GM20431 (cell line): ENCODE measurements around the gene EXPH5.

Experiments
- in situ Hi-C: fragments of 300-500 bp; cut with MseI, MboI; formaldehyde crosslinking; loops from one replicate; pipeline ENCODE4 v1.15.0; 2020; ENCODE audit warnings: low sequenced_read_pairs; ENCODE audit not compliant: unreplicated experiment

Gene EXPH5

DNA sequence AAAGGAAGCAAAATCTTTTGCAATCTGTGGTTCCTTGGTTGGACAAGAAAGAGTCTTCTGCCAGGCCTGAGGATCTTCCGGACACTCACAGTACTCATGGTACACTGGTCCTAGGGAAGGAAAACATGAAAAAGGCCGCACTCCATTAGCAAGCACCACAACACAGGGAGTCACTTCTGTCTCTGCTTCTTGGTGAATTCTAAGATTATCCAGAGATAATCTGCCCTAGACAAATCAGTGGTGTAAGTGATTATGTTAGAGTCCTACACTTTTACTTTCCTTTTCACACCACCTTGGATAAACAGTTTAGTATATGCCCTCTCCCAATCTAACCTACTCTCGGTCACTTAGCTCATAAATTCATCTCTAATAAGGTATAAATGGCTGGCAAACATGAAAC lies 107.2 kb downstream of the EXPH5 start:
- in situ Hi-C loops = no loop called here

- in situ Hi-C loops = no loop called here
Measured at GRCh38 chr11:108483163-108483562, 110.4 kb downstream of the EXPH5 start.

DNA sequence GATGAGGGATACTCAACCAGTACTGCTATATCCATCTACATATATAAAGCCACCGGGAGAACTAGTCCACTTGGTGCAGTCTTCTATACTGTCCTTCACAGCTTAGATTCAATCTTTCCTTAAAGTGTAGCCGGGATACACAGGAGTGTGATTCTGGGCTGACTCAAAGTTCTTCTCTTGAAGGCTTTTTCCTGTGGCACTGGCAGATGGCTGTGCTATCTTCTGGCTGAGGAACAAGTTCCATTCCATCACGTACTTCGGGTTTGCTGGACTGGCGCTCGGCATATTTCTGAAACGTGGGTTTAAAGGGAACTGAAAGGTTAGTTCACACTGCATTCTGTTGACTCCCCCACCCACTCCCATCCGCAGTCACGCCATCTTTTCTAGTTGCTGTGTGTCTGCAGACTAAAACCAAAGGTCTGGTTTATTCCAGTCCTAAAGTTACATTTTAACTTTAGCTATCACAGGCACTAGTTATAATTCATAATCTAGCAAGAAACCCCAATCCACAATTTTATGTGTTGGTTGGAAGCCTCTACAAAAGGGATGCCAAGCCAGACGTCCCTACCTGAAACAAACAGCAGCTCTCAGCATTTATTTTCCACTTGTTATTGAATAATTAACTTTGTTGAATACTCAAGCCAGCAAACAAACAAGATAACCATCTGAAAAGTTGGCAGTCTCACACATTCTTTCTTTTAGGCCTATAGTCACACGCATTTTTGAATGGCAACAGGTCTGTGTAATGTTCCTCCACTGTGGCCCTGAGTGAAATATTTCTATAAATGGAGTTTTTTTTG lies 118.7 kb downstream of the EXPH5 start:
- in situ Hi-C loops = no loop called here

DNA sequence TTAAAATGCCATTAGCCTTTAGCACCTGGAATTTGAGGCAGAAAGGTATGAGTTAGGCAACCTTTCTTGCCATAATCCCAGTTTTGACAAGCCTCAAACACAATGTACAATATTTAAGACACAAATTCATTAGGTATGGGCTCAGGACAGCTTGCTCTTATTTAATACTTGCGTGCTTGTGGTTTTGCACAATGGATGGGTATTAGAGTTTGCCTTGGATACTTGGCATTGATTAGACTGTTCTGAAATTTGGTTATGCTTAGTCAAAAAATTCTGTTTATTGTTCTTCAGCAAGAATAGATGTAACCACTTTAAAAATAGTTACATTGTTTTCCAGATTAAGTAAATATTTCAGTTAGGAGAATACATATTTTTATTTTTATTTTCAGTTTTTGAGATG lies 120.9 kb downstream of the EXPH5 start:
- in situ Hi-C loops = no loop called here

DNA sequence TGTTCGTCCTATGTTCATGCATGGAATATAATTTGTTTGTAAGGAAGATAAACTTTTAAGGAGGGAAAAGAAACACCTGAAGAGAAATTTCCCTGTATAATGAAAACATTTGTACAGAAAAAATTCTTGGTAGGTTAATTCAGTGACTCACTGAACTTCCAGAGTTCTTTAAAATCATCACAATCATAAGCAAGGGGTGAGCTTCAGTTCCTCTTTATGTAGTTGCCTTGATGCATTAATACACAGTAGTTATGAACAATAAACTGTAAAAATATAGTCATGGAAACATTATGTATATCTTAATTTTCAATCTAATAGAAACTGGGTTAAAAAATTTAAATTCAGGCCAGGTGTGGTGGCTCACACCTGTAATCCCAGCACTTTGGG lies 125.1 kb downstream of the EXPH5 start:
- in situ Hi-C loops = no loop called here

- in situ Hi-C loops = no loop called here
Measured at GRCh38 chr11:108467091-108467823, 126.3 kb downstream of the EXPH5 start, which contains the start of gene C11orf65. TSS of gene C11orf65 (minus strand) at chr11:108467529. CDS start at chr11:108461559, 5,970 bp downstream.

DNA sequence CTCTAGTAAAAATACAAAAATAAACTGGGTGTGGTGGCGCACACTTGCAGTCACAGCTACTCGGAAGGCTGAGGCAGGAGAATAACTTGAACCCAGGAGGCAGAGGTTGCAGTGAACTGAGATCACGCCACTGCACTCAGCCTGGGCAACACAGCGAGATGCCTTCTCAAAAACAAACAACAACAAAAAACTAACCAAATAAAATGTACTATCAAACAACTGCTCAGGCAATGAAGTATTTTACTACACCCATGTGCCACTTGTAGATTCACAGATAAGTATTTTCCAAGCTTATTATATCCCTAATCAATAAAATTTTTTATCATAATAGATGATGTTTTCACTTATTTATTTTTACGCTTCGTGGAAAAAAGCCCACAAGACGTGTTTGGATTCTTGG lies 127.2 kb downstream of the EXPH5 start:
- in situ Hi-C loops = no loop called here
